Measurements from ENCODE around the gene ERBB4. TPM values are rescaled to one million over a fixed set of nuclear protein-coding genes. Genes with fewer than 3 reads are reported as not detected.

ERBB4 gene
- total and polyA plus RNA-seq, 2 of the 8 experiments (the other 6 are each of a cell fraction or from before 2014, with no cell fraction given): 0.34 to 1.3 TPM

GRCh38 chr2:212451786-212452231, 86.8 kb downstream of the ERBB4 start:
- Histone ChIP-seq H2BK5ac (ENCODE audit: low read depth, low read length) (no peak overlapping the region), H3K23me2 (ENCODE audit: low read depth, low read length) (no peaks in the 10 kb centered on the region), H3K23ac (ENCODE audit: insufficient read length) (no peak overlapping the region), H4K91ac (replicated peaks; ENCODE audit: insufficient read length, low read length) (no peak overlapping the region), H2BK120ac (replicated peaks; ENCODE audit: low read depth, low read length) (no peak overlapping the region), H2AK5ac (ENCODE audit: low read depth, low read length) (no peak overlapping the region), H3K36me3 (ENCODE audit: control insufficient read depth in 2 of 4, insufficient read depth in 4 of 4, low read length in 3 of 4) (no peaks in the 10 kb centered on the region), H3K9me3 (ENCODE audit: insufficient read depth in 2 of 2, low read depth in 1 of 2, low read length in 1 of 2) (no peaks in the 10 kb centered on the region), H2BK20ac (ENCODE audit: low read length) (no peak overlapping the region), H4K20me1 (replicated peaks in 1 of 2; ENCODE audit: control insufficient read depth in 1 of 2, insufficient read depth in 2 of 2, low read length in 2 of 2) (no peaks in the 10 kb centered on the region), H3K9ac (replicated peaks in 1 of 4; ENCODE audit: extremely low read depth in 1 of 4, low read depth in 3 of 4, low read length in 3 of 4) (no peak overlapping the region), H3K18ac (ENCODE audit: extremely low read depth, low read length) (no peak overlapping the region), H3K79me2 (ENCODE audit: control insufficient read depth in 1 of 2, insufficient read depth in 2 of 2, low read length in 2 of 2) (no peaks in the 10 kb centered on the region), H2AFZ (ENCODE audit: low read length) (no peak overlapping the region), H2BK15ac (ENCODE audit: low read length) (no peak overlapping the region), H4K5ac (ENCODE audit: insufficient read length, low read depth, low read length) (no peak overlapping the region), H3K4me3 (ENCODE audit: extremely low read depth in 1 of 4, insufficient read depth in 2 of 4, low read depth in 3 of 4, low read length in 4 of 4) (no peak overlapping the region), H3K79me1 (ENCODE audit: low read depth, low read length) (no peaks in the 10 kb centered on the region), H3K4me2 (ENCODE audit: insufficient read depth in 1 of 2, low read depth in 2 of 2, low read length in 2 of 2) (no peak overlapping the region), H3K27ac (ENCODE audit: low read depth, low read length) (no peak overlapping the region; the same call in 1 of the 2 replicates), H3K56ac (replicated peaks; ENCODE audit: insufficient read length, low read depth, low read length) (no peak overlapping the region), H3K4me1 (replicated peaks in 1 of 4; ENCODE audit: control insufficient read depth in 3 of 4, insufficient read depth in 4 of 4, low read length in 3 of 4) (peaks cover 0 to 4% (median 0%) of the 10 kb centered on the region in 4 experiments; a peak in 2 of 7 replicates), H3K27me3 (replicated peaks in 1 of 4; ENCODE audit: control insufficient read depth in 3 of 4, extremely low read depth in 1 of 4, insufficient read depth in 3 of 4, low read length in 3 of 4) (no peaks in the 10 kb centered on the region), H2BK12ac (ENCODE audit: low read depth, low read length) (no peak overlapping the region), H4K8ac (ENCODE audit: extremely low read depth, insufficient read depth, low read length) (no peak overlapping the region), H3K4ac (replicated peaks; ENCODE audit: insufficient read length, low read depth, low read length) (no peak overlapping the region), H3K14ac (ENCODE audit: insufficient read length) (no peak overlapping the region)
- WGBS, 2 experiments (ENCODE audit: extremely low coverage in 1 of 2, insufficient coverage in 1 of 2, insufficient read length in 1 of 2, insufficient replicate concordance in 2 of 2, low coverage in 1 of 2, low lambda C conversion rate in 2 of 2, missing lambda C conversion rate in 1 of 2): 28% methylated on average over 1 of the region's 1 CpG; no CpG with 5 or more reads in 1 of the 2 experiments
- FAIRE-seq (no peak), DNase-seq (ENCODE audit: low read depth in 1 of 2, low spot score in 2 of 2) (no peak)
- ChIA-PET CTCF (ENCODE audit: partially characterized antibody) (interaction anchor here (0.6 kb wide), 1 partner anchor 12 kb away, joined by 3 read pairs; no protein-coding TSS in a partner anchor), POLR2A (ENCODE audit: partially characterized antibody) (no interaction called here)
- TF ChIP-seq SP4 (IDR thresholded peaks at IDR 0.05; ENCODE audit: low read length) (no peak), CEBPB (IDR thresholded peaks at IDR 0.05; ENCODE audit: low read depth, low read length) (peak; percentile 71), YY1 (IDR thresholded peaks at IDR 0.05; ENCODE audit: low read depth, low read length) (no peak), RFX5 (IDR thresholded peaks at IDR 0.05; ENCODE audit: borderline replicate concordance, low read depth, low read length) (no peak)
